Measurements from ENCODE around the gene FUT9.

DNA sequence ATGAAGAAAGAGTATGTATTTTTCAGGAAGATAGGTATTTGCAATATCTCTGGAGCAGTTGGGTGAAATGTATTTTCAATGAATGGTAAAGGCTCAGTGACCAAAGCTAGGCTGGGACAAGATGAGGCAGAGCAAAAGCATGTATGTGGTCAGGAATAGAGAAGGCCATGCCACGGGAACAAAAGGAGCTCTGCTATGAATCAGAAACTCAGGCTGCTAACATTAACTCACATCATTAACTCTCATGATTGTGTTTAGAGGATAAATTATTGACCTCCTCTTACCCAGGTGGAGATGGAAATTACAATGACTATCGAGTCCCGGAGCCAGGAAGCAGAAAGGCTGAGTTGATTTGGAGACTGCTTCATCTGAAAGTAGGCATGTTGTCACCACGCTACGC, 220.2 kb downstream of the FUT9 start:
- TF ChIP-seq EZH2 (optimal IDR thresholded peaks at IDR 0.05; ENCODE audit: low read depth, low read length) (no peak), EZH2phosphoT487 (IDR thresholded peaks at IDR 0.05; ENCODE audit: low read length) (no peak)

All from MM.1S (cell line).